ENCODE results near the gene CHAF1A.
A peak's percentile ranks its signal among the peaks of the same experiment; 100 is the strongest.

Gene CHAF1A

DNA sequence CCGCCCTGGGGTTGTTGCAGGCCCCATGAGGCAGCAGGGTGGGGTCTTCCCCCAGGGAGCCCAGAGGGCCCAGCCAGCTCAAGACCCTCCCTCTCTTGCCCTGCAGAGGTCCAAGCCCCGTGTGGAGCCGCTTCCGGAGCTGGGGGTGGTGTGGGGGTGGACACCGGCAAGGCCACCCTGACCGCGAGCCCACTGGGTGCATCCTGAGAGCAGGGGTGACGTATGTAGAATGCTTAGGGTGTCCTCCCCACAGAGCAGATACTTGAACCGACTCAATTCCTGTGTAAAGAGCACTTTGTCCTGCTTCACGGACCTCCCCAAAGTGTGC is 40.3 kb downstream of the CHAF1A start:
- no peak for DNase-seq

GRCh38 chr19:4443188-4443587 is 40.7 kb downstream of the CHAF1A start:
- no peak for DNase-seq

DNA sequence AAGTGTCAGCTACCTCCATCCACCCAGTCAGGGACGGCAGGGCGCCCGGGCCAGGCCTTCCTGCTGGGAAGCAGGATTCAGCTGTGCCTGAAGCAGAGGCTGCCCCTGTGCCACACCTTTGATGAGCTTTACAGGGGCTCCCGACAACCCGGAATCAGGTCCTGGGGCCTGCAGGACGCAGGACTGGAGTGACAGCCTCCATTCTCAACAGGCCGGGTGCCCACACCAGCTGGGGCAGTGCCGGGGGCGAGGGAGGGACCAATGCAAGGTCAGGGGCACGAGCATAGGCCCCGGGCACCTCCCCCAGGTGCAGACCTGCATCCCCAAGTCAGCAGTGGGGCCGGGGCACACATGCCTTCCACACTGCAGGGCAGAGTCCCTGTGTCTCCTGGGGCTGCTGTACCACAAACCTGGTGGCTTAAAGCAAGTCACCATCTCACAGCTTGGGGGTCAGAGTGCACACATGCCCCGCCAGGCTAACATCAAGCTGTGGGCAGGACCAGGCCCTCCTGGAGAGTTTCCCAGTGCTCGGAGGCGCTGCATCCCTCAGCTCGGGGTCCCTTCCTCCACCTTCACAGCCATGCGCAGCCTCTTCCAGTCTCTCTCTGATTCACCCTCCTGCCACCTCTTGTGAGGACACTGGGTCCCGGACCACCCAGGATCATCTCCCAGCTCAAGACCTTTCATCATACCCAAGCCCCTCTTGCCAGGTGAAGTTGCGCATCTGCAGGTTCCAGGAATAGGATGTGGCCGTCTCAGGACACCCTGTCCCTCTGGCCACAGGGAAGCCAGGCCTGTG is 41.7 kb downstream of the CHAF1A start:
- DNase-seq, result no peak

DNA sequence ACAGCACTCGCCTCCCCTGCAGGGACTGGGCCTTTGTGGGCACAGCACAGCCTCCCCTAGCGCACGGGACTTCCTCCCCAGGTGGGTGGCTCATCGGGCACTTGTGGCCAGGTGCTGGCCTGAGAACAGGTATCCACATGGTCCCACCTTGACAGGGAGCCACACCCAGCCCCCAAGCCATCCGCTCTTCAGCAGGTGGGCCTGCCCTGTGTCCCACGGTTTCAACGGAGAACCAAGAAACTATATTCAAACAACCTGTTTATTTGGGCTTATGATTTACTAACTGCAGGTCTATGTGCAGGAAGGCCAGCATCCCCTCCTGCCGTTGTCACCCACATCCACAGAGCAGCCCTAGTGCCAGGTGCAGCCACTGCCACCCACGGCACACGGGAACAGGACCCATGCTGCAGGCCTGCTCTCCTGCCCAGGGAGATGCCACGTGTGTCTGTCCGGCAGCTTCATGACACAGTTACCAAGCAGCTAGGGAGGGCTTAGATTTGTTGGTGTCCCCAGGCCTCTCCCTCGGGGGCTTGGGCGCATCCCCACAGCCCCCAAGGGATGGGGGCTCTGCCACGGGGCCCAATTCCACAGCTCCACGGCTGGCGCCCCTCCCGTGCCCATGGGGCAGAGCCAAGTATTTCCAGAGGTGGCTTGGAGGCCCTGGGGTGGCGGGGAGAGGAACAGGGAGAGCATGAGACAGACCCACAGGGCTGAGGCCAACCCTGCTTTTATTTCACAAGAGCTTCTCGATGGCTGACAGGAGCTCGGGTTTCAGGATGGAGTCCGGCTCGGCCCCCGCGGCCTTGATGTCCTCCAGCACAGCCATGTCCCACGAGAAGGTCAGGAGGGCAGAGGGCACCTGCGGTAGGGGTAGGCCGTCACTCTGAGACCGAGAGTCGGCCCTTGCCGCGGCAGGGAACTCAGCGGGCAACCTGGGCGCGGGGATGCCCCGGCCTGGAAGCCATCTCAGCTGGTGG is 42.6 kb downstream of the CHAF1A start:
- DNase-seq, result no peak

DNA sequence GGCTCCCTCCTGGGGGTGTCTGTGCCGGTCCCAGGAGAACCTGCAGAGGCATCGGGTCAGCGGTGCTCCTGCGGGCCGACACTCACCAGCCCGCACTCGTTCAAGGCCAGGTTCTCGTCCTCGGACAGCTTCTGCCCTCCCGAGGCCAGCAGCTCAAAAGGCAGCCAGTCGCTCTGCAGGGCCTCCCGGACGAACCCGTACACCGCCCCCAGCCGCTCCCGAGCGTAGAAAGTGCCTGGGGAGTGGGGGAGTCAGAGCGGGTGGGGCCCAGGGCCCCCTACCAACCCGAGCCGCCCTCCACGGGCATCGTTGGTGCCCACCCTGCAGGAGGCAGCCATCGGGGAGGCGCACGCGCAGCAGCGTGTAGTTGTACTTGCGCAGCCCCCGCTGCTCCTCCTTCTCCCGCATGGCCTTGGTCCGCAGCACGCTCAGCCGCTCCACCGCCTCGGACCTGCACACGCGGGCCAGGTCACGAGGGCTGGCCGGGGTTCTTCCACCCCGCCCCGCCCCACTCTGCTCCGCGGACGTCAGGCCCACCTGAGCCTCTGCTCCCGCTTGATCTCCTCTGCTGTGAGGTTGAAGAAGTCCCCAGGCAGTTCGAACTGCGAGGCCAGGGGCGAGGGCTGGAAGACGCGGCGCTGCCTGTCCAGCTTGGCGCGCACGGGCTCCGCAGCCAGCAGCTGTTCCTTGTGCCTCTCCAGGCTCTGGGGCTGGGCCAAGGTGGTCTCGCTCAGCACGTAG is 43.7 kb downstream of the CHAF1A start:
- DNase-seq, result no peak

- DNase-seq, result no peak
Measured at GRCh38 chr19:4446704-4447200, 44.3 kb downstream of the CHAF1A start.

GRCh38 chr19:4447327-4448146 is 45.1 kb downstream of the CHAF1A start:
- no peak for DNase-seq

- no peak for DNase-seq
Measured at GRCh38 chr19:4448147-4448985, 45.9 kb downstream of the CHAF1A start.

DNA sequence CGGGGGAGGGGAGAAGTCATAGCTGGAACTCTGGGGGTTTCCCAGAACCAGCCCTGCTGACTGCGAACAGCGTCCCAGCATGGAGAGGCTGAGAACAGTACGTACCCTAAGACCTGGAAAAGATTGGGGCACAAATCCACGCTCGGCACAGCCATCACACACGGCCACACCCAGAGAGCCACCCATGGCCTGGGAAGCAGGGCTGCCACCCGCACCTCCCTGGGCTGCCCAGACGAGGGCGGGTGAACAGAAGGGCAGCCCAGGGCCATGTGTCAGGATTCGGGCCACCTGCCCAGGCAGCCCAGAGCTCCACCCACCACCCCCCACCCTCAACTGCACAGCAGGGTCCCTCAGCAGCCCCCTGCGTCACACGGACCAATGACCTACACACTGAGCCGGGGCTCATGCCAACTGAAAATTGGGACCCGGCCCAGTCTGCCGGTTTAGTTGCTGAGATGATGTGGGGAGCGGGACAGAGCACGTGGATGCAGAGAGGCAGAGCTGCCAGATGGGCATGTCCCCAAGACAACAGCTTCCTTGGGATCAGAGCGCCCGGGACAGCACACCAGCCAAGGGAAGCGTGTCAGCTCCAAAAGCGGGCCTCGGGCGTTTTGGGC is 46.7 kb downstream of the CHAF1A start:
- no peak for DNase-seq

GRCh38 chr19:4449639-4450028 is 47.2 kb downstream of the CHAF1A start:
- DNase-seq, result no peak

DNA sequence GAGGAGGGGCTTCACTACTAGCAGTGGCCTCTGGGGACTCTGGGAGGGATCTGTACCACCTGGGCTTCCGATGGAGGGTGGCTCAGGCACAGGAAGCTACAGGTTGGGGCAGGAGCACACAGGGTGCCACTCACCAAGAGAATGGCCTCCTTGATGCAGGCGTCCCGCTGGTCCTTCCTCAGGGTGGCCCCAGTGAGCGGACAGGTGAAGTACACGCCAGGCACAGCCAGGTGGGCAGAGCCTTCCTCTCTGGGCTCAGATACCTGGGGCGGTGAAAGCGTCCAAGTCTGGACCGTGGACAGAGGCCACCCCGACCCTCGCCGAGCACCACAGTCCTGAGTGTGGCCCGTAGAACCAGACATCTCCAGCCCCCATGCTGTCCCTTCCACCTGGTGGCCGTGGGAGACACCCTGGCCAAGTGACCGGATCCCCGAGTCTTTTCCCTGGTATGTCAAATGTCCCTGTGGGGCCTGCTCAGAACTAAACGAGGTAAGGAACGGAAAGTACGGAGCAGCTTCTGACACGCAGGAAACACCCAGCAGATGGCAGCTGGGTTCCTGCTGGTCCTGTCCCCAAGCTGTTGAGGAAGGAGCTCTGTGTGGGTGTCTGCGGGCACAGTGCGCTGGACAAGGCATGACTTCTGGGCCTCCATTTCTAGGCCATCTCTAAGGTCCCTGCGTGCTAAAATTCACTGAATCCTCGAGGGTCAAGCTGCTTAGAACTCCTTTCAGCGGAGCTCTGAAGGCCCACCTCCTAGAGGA is 50.0 kb downstream of the CHAF1A start:
- no peak for DNase-seq

GRCh38 chr19:4453232-4454179 is 51.1 kb downstream of the CHAF1A start:
- no peak for DNase-seq

GRCh38 chr19:4454747-4455718 is 52.6 kb downstream of the CHAF1A start:
- DNase-seq, result no peak

GRCh38 chr19:4455719-4456475 is 53.5 kb downstream of the CHAF1A start:
- no peak for DNase-seq

DNA sequence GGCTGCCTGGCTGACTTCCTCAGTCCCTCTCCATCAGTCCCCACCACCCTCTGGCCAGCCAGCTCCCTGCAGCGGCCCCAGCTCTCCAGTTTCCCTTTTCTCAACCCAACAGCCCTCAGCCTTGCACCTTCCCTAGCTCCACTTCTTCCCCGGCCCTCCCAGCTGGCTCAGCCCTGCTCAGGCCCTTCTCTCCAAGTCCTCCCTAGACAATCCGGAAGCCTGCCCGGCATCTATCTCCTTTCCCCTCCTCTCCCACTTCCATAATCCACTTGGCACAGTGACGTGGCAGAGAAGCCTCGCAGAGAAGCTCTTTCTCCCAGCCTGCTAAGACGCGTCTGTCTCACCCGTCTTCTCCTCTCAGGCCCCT is 54.0 kb downstream of the CHAF1A start:
- no peak for DNase-seq

DNA sequence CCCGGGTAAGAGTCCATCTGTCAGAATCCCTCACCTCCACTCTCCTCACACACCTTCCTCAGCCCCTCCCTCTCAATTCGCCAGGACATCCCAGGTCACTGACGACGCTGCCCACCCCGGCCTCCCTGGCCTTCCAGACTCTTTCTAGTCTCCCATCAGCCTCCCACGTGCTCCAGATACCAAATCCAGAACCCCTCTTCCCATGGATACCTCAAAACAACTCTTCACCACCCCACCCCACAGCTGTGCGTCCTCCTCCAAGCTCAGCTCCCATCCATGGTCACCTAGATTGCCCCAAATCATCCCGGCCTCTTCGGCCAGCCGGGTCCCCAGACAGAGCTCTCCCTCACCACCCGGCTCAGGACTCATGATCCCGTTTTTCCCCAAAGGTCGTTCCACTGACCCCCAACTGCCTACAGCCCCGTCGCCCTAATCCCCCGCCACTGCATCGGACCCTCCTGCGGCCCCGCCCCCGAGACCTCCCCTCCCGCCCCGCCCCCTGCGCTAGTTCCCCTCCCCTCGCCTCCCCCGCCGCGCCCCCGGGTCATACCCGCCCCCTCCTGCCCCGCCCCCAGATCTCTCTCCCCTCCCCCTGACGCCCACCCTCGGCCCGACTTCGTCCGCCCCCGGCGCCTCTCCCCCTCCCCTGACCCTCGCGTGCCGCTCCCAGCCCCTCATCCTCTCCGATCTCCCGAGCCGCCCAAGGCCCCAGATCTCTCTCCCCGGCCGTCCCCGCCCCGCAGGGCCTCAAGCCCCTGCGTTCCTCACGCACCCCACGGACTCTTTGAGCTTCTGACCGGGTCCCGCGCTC is 54.6 kb downstream of the CHAF1A start:
- peak; percentile 46 for DNase-seq

Data from stimulated activated CD4-positive, alpha-beta T cell treated with anti-CD3 and anti-CD28 coated beads, Interleukin-4, amount 100 ng/mL, for 24 hours (primary cell).